ENCODE measurements around the gene ZNF211. TPM values are rescaled to one million over a fixed set of nuclear protein-coding genes. Genes with fewer than 3 reads are reported as not detected.

Gene ZNF211
- total RNA-seq (2022; extraction: Qiagen RNA extraction; ENCODE audit: low read depth): 5.2 to 6.6 TPM (median 6.4 TPM) in 5 replicates

DNA sequence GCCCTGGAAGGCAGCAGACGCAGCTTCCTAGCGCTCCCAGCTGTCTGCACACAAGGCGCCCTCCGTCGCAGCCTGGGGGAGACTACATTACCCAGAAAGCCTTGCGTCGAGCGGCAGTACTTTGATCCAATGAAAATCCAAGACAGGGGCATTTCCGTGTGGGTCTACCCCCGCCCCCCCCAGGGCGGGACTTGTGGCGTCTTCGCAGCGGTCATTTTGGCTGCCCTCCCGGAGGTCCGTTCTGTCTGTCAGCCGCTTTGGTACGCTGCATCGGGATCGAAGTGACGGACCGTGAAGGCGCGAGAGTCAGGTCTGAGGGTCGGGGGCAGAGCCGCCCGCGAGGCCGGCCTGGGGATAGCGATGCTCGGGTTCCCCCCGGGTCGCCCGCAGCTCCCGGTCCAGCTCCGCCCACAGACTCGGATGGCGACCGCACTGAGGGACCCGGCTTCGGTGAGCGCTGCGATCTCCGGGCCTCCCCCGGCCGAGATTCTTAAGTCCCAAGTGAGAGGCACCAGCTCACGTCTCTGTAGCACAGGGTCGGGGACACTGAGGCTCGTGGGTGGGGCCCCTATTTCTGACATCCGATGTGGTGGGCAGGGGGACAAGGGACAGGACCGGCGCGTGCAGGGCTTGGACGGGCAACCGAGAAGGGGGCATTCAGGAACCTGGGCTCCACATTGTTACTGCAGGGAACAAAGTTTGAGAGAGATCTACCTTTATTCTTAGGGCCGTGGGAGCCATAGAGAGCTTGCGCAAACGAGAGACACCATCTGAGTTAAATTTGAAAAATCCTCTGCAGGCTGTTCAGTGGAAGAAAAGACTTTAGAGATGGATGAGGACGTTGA is at the start of gene ZNF211:
TSS of gene ZNF211 (plus strand) at position 182 of the 845 bp plus-strand sequence. CDS start at position 361, 179 bp downstream.

DNA sequence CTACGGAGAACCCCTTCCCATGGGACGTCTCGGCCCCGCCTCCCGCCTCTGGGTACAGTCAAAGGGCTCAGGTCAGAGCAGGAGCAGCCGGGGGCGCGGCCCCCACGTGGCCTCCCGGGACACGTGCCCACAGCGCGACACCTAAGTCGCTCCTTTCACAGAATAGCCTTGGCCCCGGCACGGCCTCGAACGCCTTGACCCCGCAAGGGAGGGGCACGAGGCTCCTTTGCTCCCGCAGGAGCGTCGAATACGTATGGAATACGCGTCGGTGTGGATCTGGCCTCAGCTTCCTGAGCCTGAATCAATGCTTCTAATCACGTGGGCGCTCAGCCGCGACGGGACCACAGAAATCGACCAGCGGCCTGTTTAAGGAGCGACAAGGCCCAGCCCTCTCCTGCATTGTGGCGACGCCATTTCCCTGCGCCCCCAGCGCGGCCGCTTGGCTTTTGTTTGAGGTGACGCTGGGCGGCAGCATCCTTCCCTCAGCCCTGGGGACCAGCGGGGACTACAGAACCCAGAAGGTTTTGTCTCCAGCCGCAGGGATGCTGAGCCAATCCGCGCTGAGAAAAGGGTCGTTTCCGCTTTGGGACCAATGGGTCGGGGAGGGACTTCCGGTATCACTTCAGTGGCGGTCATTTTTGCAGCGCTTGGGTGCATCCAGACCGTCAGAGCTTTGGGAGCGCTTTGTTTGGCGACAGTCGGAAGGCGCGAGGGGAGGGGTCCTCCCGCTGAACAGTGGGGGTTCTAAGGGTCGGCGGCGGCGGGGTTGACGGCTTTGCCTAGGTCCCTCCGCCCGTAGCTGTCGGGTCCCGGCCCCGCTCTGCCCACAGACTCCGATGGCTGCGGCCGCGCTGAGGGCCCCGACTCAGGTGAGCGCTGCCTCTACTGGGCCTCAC is 49.2 kb upstream of the ZNF211 start, which contains the start of gene ZIK1:
TSS of gene ZIK1 (plus strand) at position 625 of the 896 bp plus-strand sequence. CDS start at position 837, 212 bp downstream.

DNA sequence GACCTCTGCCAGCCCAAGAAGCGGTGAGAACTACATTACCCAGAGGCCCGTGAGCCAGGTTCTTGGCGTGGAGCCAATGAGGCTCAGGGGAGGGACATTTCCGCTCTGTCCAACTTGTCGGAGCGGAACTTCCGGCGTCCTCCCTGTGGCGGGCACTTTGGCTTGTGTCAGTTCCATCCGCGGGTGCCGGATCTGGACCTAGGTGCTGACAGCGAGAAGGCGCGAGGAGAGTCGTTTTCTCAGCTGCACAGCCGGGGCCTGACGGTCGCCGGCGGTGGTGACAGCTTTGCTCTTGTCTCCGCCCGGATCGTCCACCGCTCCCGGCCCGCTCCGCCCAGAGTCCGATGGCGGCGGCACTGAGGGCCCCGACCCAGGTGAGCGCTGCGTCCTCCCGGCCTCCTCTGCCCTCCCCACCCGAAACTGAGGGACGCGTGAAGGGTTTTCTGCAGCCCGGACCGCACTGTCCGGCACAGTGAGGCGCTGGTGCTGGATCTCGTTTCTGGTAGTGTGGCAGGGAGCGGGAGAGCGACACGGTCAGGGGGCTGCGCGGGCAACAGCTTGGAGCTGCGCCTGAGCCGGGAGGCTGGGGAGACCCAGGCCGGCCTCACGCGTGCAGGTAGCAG is 33.1 kb upstream of the ZNF211 start, which contains the start of gene ZNF530:
TSS of gene ZNF530 (plus strand) at position 125 of the 623 bp plus-strand sequence. CDS start 4,461 bp downstream, outside the sequence.

DNA sequence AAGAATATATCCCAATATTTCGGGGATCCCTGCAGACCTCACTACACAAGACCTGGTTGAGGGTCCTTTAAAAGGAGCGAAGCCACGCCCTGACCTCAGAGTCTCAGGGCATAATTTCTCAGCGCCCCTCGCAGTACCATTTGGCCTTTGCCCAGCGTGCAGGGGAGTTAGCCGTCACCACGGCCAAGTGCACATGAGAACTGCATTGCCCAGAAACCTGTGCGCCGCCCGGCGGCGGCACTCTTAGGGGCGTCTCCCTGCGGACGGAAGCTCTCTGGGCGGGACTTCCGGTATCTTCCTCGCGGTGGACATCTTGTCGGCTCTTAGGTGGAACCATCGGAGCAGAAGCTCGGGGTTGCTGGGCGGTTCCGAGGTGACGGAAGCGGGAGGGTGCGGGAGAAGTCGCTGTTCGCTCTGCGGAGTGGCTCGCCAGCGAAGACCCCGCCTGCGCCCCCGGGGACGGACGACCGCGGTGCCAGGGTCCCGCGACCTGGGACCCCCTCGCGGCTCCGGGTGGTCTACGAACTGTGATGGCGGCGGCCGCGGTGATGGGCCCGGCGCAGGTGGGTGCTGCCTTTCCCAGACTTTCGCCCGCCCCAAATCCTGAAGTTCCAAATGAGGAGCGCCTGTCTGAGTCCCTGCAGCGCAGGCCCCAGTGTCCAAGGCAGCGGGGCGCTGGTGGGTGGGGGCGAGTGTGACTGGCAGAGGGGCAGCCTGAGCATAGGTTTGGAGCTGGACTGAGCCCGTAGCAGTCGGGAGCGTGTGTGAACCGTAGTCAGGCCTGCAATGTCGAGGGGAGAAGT is 18.8 kb upstream of the ZNF211 start, which contains the start of gene ZNF134:
TSS of gene ZNF134 (plus strand) at position 302 of the 803 bp plus-strand sequence. CDS start 5,227 bp downstream, outside the sequence.

DNA sequence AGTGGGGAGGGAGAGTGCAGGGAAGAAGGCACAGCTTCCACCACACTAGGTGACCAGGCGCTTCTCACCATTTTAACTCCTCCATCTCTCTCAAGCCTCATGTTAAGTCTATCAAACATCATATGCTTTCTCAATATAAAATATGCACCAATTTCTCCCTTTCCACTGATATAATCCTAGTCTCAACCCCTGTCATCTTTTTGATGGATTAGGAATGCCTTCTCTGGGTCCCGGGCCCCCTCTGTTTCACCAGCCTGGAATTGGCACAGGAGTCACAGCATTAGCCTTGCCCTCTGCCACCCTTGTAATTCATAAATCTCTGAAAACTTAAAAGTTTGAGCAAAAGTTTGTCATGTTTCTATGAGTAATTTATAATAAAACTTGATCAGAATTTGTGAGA is 35.7 kb downstream of the ZNF211 start, which contains the start of gene ZSCAN4:
TSS of gene ZSCAN4 (plus strand) at position 301 of the 400 bp plus-strand sequence. CDS start 7,211 bp downstream, outside the sequence.

Other genes with a start within 250 kb of the ZNF211 start
- 4.0 to 4.7 TPM (median 4.4 TPM) in 5 replicates for gene ZNF548, start 243.3 kb upstream of the ZNF211 start, total RNA-seq (2022; extraction: Qiagen RNA extraction; ENCODE audit: low read depth)
- 4.2 to 6.8 TPM (median 4.7 TPM) in 5 replicates for gene ZNF17, start 222.0 kb upstream of the ZNF211 start, total RNA-seq (2022; extraction: Qiagen RNA extraction; ENCODE audit: low read depth)
- 15.2 to 17.6 TPM (median 16.7 TPM) in 5 replicates for gene ZNF749, start 197.8 kb upstream of the ZNF211 start, total RNA-seq (2022; extraction: Qiagen RNA extraction; ENCODE audit: low read depth)
- gene VN1R1, start 176.0 kb upstream of the ZNF211 start, total RNA-seq (2022; extraction: Qiagen RNA extraction; ENCODE audit: low read depth): 0.03 to 0.06 TPM (median 0.05 TPM) in 3 of 5 replicates, not detected in the others
- gene ZNF772, start 155.6 kb upstream of the ZNF211 start, total RNA-seq (2022; extraction: Qiagen RNA extraction; ENCODE audit: low read depth): 1.3 to 1.8 TPM (median 1.5 TPM) in 5 replicates
- 6.3 to 7.1 TPM (median 6.7 TPM) in 5 replicates for gene ZNF419, start 145.4 kb upstream of the ZNF211 start, total RNA-seq (2022; extraction: Qiagen RNA extraction; ENCODE audit: low read depth)
- 4.6 to 6.0 TPM (median 4.9 TPM) in 5 replicates for gene ZNF773, start 133.2 kb upstream of the ZNF211 start, total RNA-seq (2022; extraction: Qiagen RNA extraction; ENCODE audit: low read depth)
- gene ZNF549, start 105.8 kb upstream of the ZNF211 start, total RNA-seq (2022; extraction: Qiagen RNA extraction; ENCODE audit: low read depth): 1.4 to 2.3 TPM (median 1.7 TPM) in 5 replicates
- 3.0 to 4.3 TPM (median 3.8 TPM) in 5 replicates for gene ZNF550, start 73.3 kb upstream of the ZNF211 start, total RNA-seq (2022; extraction: Qiagen RNA extraction; ENCODE audit: low read depth)
- gene ZNF416, start 54.3 kb upstream of the ZNF211 start, total RNA-seq (2022; extraction: Qiagen RNA extraction; ENCODE audit: low read depth): 4.0 to 4.9 TPM (median 4.6 TPM) in 5 replicates
- not detected in 5 replicates for gene ZIK1, start 49.0 kb upstream of the ZNF211 start, total RNA-seq (2022; extraction: Qiagen RNA extraction; ENCODE audit: low read depth)
- gene ZNF530, start 33.3 kb upstream of the ZNF211 start, total RNA-seq (2022; extraction: Qiagen RNA extraction; ENCODE audit: low read depth): 4.6 to 5.5 TPM (median 4.9 TPM) in 5 replicates
- gene ZNF134, start 18.9 kb upstream of the ZNF211 start, total RNA-seq (2022; extraction: Qiagen RNA extraction; ENCODE audit: low read depth): 6.6 to 9.0 TPM (median 8.3 TPM) in 5 replicates
- gene ZSCAN4, start 35.8 kb downstream of the ZNF211 start, total RNA-seq (2022; extraction: Qiagen RNA extraction; ENCODE audit: low read depth): not detected in 5 replicates
- gene ZNF551, start 48.8 kb downstream of the ZNF211 start, total RNA-seq (2022; extraction: Qiagen RNA extraction; ENCODE audit: low read depth): 4.6 to 6.3 TPM (median 5.4 TPM) in 5 replicates
- gene ZNF154, start 76.0 kb downstream of the ZNF211 start, total RNA-seq (2022; extraction: Qiagen RNA extraction; ENCODE audit: low read depth): not detected in 5 replicates
- gene ZNF671, start 94.5 kb downstream of the ZNF211 start, total RNA-seq (2022; extraction: Qiagen RNA extraction; ENCODE audit: low read depth): 0.78 to 1.0 TPM (median 0.82 TPM) in 5 replicates
- gene ZNF776, start 113.6 kb downstream of the ZNF211 start, total RNA-seq (2022; extraction: Qiagen RNA extraction; ENCODE audit: low read depth): 6.1 to 6.9 TPM (median 6.3 TPM) in 5 replicates
- 6.4 to 7.9 TPM (median 7.0 TPM) in 5 replicates for gene ZNF586, start 136.5 kb downstream of the ZNF211 start, total RNA-seq (2022; extraction: Qiagen RNA extraction; ENCODE audit: low read depth)
- 4.6 to 6.1 TPM (median 5.6 TPM) in 5 replicates for gene ZNF552, start 181.7 kb downstream of the ZNF211 start, total RNA-seq (2022; extraction: Qiagen RNA extraction; ENCODE audit: low read depth)
- 8.9 to 10.8 TPM (median 9.7 TPM) in 5 replicates for gene ZNF587B, start 197.1 kb downstream of the ZNF211 start, total RNA-seq (2022; extraction: Qiagen RNA extraction; ENCODE audit: low read depth)
- 6.2 to 8.4 TPM (median 8.1 TPM) in 5 replicates for gene ZNF587, start 216.7 kb downstream of the ZNF211 start, total RNA-seq (2022; extraction: Qiagen RNA extraction; ENCODE audit: low read depth)

All from A549 treated with DMSO at 1 μM for 4 hours (cell line).